CD14-positive monocyte (primary cell): Measurements from ENCODE around the gene DMP1. TPM values are rescaled to one million over a fixed set of nuclear protein-coding genes. Genes with fewer than 3 reads are reported as not detected.

Source experiments
- DNase-seq, 3 donors: peaks; one replicate each; pipeline ENCODE4 v3.0.0-alpha.2; 2011 to 2022
- H2AFZ ChIP-seq: 2 replicates; pipeline ENCODE4 v1.6.0; 2012; ENCODE audit warnings: mild to moderate bottlenecking, low read depth, low read length, inconsistent platforms; ENCODE audit not compliant: insufficient read depth, poor library complexity, severe bottlenecking
- H3K27ac ChIP-seq, 2 donors: 1 replicate in 1 of 2; 2 replicates in 1 of 2; pipeline ENCODE4 v1.5.1; 2012 to 2013; ENCODE audit warnings: low read length in 2 of 2, control low read depth in 1 of 2, inconsistent platforms in 1 of 2, low read depth in 1 of 2, mild to moderate bottlenecking in 1 of 2
- H3K27me3 ChIP-seq, 2 donors: one replicate each; pipeline versions ENCODE4 v1.6.0 to v1.6.1; 2011 to 2013; ENCODE audit warnings: low read length in 2 of 2; ENCODE audit not compliant: control insufficient read depth in 2 of 2, insufficient read depth in 2 of 2
- H3K36me3 ChIP-seq, 2 donors: replicated peaks in 1 of 2; 1 replicate in 1 of 2; 2 replicates in 1 of 2; pipeline versions ENCODE4 v1.5.1 to v1.6.1; 2012 to 2013; ENCODE audit warnings: low read length in 2 of 2, control low read depth in 1 of 2, inconsistent platforms in 1 of 2, mild to moderate bottlenecking in 1 of 2; ENCODE audit not compliant: insufficient read depth in 2 of 2, control insufficient read depth in 1 of 2
- H3K4me1 ChIP-seq, 2 donors: 1 replicate in 1 of 2; 2 replicates in 1 of 2; pipeline versions ENCODE4 v1.5.1 to v1.6.1; 2012 to 2013; ENCODE audit warnings: low read length in 2 of 2, control low read depth in 1 of 2, inconsistent platforms in 1 of 2, mild to moderate bottlenecking in 1 of 2, moderate library complexity in 1 of 2; ENCODE audit not compliant: insufficient read depth in 2 of 2, control insufficient read depth in 1 of 2
- H3K4me2 ChIP-seq: replicated peaks from 2 replicates; pipeline ENCODE3; 2012; ENCODE audit warnings: low read length, moderate library complexity, mild to moderate bottlenecking; ENCODE audit not compliant: poor library complexity, severe bottlenecking; ENCODE audit errors: extremely low read depth
- H3K4me3 ChIP-seq, 3 experiments: fragments of 200-600 bp in 1 of 3; sonication (generic) in 1 of 3; replicated peaks in 1 of 3; 1 replicate in 2 of 3; 2 replicates in 1 of 3; pipeline ENCODE4 v1.5.1; 2011 to 2013; ENCODE audit warnings: low read length in 3 of 3, mild to moderate bottlenecking in 3 of 3, control low read depth in 2 of 3, low read depth in 2 of 3, inconsistent platforms in 1 of 3, moderate library complexity in 1 of 3
- H3K79me2 ChIP-seq: 2 replicates; pipeline ENCODE4 v1.6.0; 2012; ENCODE audit warnings: mild to moderate bottlenecking, control low read depth, inconsistent platforms, low read length, moderate library complexity; ENCODE audit not compliant: insufficient read depth
- H3K9ac ChIP-seq: 2 replicates; pipeline ENCODE4 v1.6.0; 2017; ENCODE audit warnings: low read length, mild to moderate bottlenecking; ENCODE audit not compliant: insufficient read depth, poor library complexity, severe bottlenecking
- H3K9me3 ChIP-seq, 2 donors: replicated peaks in 1 of 2; 1 replicate in 1 of 2; 2 replicates in 1 of 2; pipeline versions ENCODE4 v1.5.1 to v1.6.1; 2012 to 2013; ENCODE audit warnings: low read length in 2 of 2, control low read depth in 1 of 2; ENCODE audit not compliant: control insufficient read depth in 1 of 2, insufficient read depth in 1 of 2
- H4K20me1 ChIP-seq: 2 replicates; pipeline ENCODE4 v1.6.0; 2012; ENCODE audit warnings: mild to moderate bottlenecking, low read length, control low read depth, moderate library complexity; ENCODE audit not compliant: insufficient read depth
- H3K27ac Mint-ChIP-seq, 7 donors: one replicate each; pipeline ENCODE4 v1.8.0; 2020; ENCODE audit warnings: mild to moderate bottlenecking in 7 of 7, mixed read lengths in 7 of 7, moderate library complexity in 6 of 7, inconsistent platforms in 2 of 7
- H3K27me3 Mint-ChIP-seq, 3 donors: one replicate each; pipeline ENCODE4 v1.8.0; 2021 to 2022; ENCODE audit warnings: low read depth in 3 of 3, mild to moderate bottlenecking in 3 of 3, mixed read lengths in 3 of 3, moderate library complexity in 3 of 3, inconsistent platforms in 1 of 3
- H3K36me3 Mint-ChIP-seq, 2 donors: one replicate each; pipeline ENCODE4 v1.8.0; 2020; ENCODE audit warnings: mixed read lengths in 2 of 2, inconsistent platforms in 1 of 2, mild to moderate bottlenecking in 1 of 2
- H3K4me1 Mint-ChIP-seq: one replicate; pipeline ENCODE4 v1.8.0; 2020; ENCODE audit warnings: mild to moderate bottlenecking, mixed read lengths
- H3K4me3 Mint-ChIP-seq, 2 donors: one replicate each; pipeline ENCODE4 v1.8.0; 2020; ENCODE audit warnings: mild to moderate bottlenecking in 2 of 2, mixed read lengths in 2 of 2, moderate library complexity in 1 of 2
- H3K9me3 Mint-ChIP-seq, 7 donors: one replicate each; pipeline ENCODE4 v1.8.0; 2020 to 2022; ENCODE audit warnings: mixed read lengths in 7 of 7, mild to moderate bottlenecking in 6 of 7, moderate library complexity in 6 of 7, inconsistent platforms in 2 of 7
- CTCF ChIP-seq: fragments of 200-600 bp; IDR thresholded peaks from one replicate; pipeline ENCODE4 v1.8.0; 2022; ENCODE audit warnings: antibody characterized with exemption, mild to moderate bottlenecking
- WGBS: methylation state at CpG from one replicate; pipeline ENCODE4 v1.1.5; 2013; ENCODE audit warnings: missing lambda C conversion rate; ENCODE audit not compliant: insufficient coverage; 5-methylcytosine and 5-hydroxymethylcytosine counted together
- intact Hi-C, 2 donors: fragments of 100-400 bp; cut with micrococcal nuclease; formaldehyde crosslinking; loops; one replicate each; pipeline versions ENCODE4 v1.15.0 to v1.15.1; 2023
- polyA minus RNA-seq: library from RNA; depleted of rRNA, polyadenylated mRNA; stranded (reverse); fragments of >200 nt; gene quantifications from 2 replicates; pipeline ENCODE4 v1.2.3, GENCODE V29; 2012
- polyA plus RNA-seq, 3 donors: library from polyadenylated mRNA; depleted of rRNA in 1 of 3; unstranded in 2 of 3; stranded (reverse) in 1 of 3; fragments of 300-500 nt in 2 of 3; fragments of >200 nt in 1 of 3; fragmentation: Illumina TruSeq in 2 of 3; gene quantifications; 1 replicate in 2 of 3; 2 replicates in 1 of 3; pipeline ENCODE4 v1.2.3, GENCODE V29; 2012 to 2021
- total RNA-seq, 12 experiments: library from RNA in 1 of 12; stranded (reverse) in 1 of 12; fragments of 120-200 nt in 1 of 12; gene quantifications; one replicate each; pipeline ENCODE4 v1.2.4 and lab custom pipeline; 2013 to 2026; ENCODE audit warnings: mixed read lengths in 6 of 12, inconsistent platforms in 1 of 12

The DMP1 gene, protein sequence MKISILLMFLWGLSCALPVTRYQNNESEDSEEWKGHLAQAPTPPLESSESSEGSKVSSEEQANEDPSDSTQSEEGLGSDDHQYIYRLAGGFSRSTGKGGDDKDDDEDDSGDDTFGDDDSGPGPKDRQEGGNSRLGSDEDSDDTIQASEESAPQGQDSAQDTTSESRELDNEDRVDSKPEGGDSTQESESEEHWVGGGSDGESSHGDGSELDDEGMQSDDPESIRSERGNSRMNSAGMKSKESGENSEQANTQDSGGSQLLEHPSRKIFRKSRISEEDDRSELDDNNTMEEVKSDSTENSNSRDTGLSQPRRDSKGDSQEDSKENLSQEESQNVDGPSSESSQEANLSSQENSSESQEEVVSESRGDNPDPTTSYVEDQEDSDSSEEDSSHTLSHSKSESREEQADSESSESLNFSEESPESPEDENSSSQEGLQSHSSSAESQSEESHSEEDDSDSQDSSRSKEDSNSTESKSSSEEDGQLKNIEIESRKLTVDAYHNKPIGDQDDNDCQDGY
- not detected for total RNA-seq (2013)
- polyA plus RNA-seq = not detected
- not detected in 2 replicates for polyA minus RNA-seq
- 0 to 1.7 (median 0.04) reads per million in 11 experiments for total RNA-seq (lab: John Stamatoyannopoulos, UW)

- H3K27ac ChIP-seq = no peak within 1 kb of the TSS
- no peaks in the 10 kb centered on the region for H3K9me3 ChIP-seq
- no peaks in the 10 kb centered on the region for H3K9me3 Mint-ChIP-seq
- H3K4me2 ChIP-seq = no peak within 1 kb of the TSS
- no peak within 1 kb of the TSS for H3K9ac ChIP-seq
- no peaks in the 10 kb centered on the region for H3K4me1 ChIP-seq
- no peaks in the 10 kb centered on the region for H3K27me3 Mint-ChIP-seq
- H3K36me3 ChIP-seq = no peaks in the 10 kb centered on the region
- H3K4me3 ChIP-seq = no peak within 1 kb of the TSS
- no peaks in the 10 kb centered on the region for H3K36me3 Mint-ChIP-seq
- no peaks in the 10 kb centered on the region for H4K20me1 ChIP-seq
- intact Hi-C loops = no loop called here
- H3K4me3 Mint-ChIP-seq = no peak within 1 kb of the TSS
- 73% methylated on average over 2 of the region's 3 CpGs for WGBS
- H3K4me1 Mint-ChIP-seq = no peaks in the 10 kb centered on the region
- DNase-seq = no peak
- no peaks in the 10 kb centered on the region for H3K79me2 ChIP-seq
- H2AFZ ChIP-seq = no peak within 1 kb of the TSS
- TF ChIP-seq CTCF = no peak
- H3K27me3 ChIP-seq = no peaks in the 10 kb centered on the region
- peak within 1 kb of the TSS in 1 of 7 donors; percentile 16 for H3K27ac Mint-ChIP-seq
Observed at GRCh38 chr4:87649980-87650379, at the start of gene DMP1. DMP1 (plus strand) TSS chr4:87650280; CDS start chr4:87656493, 6,213 bp downstream.

GRCh38 chr4:87601361-87601760 is 48.7 kb upstream of the DMP1 start:
- peak in 1 of 3 donors; percentile 3 for DNase-seq
- H3K4me2 ChIP-seq = no peak overlapping the region
- no peaks in the 10 kb centered on the region for H3K27me3 Mint-ChIP-seq
- no peak for TF ChIP-seq CTCF
- peaks cover 0 to 3% of the 10 kb centered on the region in 2 donors for H3K4me1 ChIP-seq
- no peaks in the 10 kb centered on the region for H3K79me2 ChIP-seq
- no peaks in the 10 kb centered on the region for H4K20me1 ChIP-seq
- no peak overlapping the region for H2AFZ ChIP-seq
- no peak overlapping the region for H3K27ac Mint-ChIP-seq
- intact Hi-C loops = no loop called here
- H3K9ac ChIP-seq = no peak overlapping the region
- peaks cover 0 to 13% (median 6%) of the 10 kb centered on the region in 7 donors for H3K9me3 Mint-ChIP-seq
- peaks cover 5% of the 10 kb centered on the region for H3K4me1 Mint-ChIP-seq
- H3K27me3 ChIP-seq = no peaks in the 10 kb centered on the region
- no peaks in the 10 kb centered on the region for H3K36me3 ChIP-seq
- H3K27ac ChIP-seq = no peak overlapping the region
- H3K4me3 Mint-ChIP-seq = no peak overlapping the region
- no peaks in the 10 kb centered on the region for H3K9me3 ChIP-seq
- H3K36me3 Mint-ChIP-seq = no peaks in the 10 kb centered on the region
- no peak overlapping the region for H3K4me3 ChIP-seq
